HL-60 (cell line): ENCODE measurements around the gene GLT8D1.

ENCODE experiments used
- GABPA ChIP-seq: IDR thresholded peaks from 2 replicates; pipeline ENCODE4 v1.6.1; 2012; ENCODE audit warnings: low read depth
- POLR2AphosphoS5 ChIP-seq: IDR thresholded peaks from 2 replicates; pipeline ENCODE4 v1.6.1; 2012; ENCODE audit warnings: low read depth
- SPI1 ChIP-seq: IDR thresholded peaks from 2 replicates; pipeline ENCODE4 v1.6.1; 2012; ENCODE audit warnings: low read depth, mild to moderate bottlenecking, borderline replicate concordance
- TF ChIP-seq, protein P1 (sequence below): IDR thresholded peaks from 2 replicates; pipeline ENCODE4 v1.6.1; 2012; ENCODE audit warnings: low read depth; ENCODE audit not compliant: insufficient replicate concordance
- TF ChIP-seq, protein P2 (sequence below): IDR thresholded peaks from one replicate; pipeline ENCODE4 v1.5.1; 2011; ENCODE audit warnings: low read length, control low read depth, inconsistent platforms; ENCODE audit not compliant: insufficient read depth

DNA sequence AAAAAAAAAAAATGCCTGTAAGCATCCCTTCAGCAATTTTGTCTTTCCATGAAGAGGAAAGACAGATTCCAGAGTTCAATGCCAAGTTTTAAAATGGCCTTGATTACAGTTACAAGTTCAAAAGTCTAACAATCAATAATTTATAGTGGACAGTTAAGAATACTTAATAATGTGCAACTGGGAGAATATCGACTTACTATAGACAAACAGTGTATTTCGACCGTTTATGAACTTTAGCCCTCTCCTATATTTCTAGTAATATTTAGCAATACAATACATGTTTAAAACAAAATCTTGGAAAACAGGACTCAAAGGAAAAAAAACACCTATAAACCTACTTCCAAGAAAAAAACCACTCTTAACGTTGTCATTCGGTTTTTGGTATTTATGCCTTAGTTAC is 21.4 kb downstream of the GLT8D1 start:
- TF ChIP-seq, protein P1, sequence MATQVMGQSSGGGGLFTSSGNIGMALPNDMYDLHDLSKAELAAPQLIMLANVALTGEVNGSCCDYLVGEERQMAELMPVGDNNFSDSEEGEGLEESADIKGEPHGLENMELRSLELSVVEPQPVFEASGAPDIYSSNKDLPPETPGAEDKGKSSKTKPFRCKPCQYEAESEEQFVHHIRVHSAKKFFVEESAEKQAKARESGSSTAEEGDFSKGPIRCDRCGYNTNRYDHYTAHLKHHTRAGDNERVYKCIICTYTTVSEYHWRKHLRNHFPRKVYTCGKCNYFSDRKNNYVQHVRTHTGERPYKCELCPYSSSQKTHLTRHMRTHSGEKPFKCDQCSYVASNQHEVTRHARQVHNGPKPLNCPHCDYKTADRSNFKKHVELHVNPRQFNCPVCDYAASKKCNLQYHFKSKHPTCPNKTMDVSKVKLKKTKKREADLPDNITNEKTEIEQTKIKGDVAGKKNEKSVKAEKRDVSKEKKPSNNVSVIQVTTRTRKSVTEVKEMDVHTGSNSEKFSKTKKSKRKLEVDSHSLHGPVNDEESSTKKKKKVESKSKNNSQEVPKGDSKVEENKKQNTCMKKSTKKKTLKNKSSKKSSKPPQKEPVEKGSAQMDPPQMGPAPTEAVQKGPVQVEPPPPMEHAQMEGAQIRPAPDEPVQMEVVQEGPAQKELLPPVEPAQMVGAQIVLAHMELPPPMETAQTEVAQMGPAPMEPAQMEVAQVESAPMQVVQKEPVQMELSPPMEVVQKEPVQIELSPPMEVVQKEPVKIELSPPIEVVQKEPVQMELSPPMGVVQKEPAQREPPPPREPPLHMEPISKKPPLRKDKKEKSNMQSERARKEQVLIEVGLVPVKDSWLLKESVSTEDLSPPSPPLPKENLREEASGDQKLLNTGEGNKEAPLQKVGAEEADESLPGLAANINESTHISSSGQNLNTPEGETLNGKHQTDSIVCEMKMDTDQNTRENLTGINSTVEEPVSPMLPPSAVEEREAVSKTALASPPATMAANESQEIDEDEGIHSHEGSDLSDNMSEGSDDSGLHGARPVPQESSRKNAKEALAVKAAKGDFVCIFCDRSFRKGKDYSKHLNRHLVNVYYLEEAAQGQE = no peak
- TF ChIP-seq, protein P2, sequence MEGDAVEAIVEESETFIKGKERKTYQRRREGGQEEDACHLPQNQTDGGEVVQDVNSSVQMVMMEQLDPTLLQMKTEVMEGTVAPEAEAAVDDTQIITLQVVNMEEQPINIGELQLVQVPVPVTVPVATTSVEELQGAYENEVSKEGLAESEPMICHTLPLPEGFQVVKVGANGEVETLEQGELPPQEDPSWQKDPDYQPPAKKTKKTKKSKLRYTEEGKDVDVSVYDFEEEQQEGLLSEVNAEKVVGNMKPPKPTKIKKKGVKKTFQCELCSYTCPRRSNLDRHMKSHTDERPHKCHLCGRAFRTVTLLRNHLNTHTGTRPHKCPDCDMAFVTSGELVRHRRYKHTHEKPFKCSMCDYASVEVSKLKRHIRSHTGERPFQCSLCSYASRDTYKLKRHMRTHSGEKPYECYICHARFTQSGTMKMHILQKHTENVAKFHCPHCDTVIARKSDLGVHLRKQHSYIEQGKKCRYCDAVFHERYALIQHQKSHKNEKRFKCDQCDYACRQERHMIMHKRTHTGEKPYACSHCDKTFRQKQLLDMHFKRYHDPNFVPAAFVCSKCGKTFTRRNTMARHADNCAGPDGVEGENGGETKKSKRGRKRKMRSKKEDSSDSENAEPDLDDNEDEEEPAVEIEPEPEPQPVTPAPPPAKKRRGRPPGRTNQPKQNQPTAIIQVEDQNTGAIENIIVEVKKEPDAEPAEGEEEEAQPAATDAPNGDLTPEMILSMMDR = no peak
- TF ChIP-seq POLR2AphosphoS5 = no peak
- no peak for TF ChIP-seq GABPA
- TF ChIP-seq SPI1 = no peak
